CD4-positive, alpha-beta T cell treated with Interleukin-12 subunit alpha and Interleukin-12 subunit beta, for 1 hour (primary cell): ENCODE results near the gene DCTD.

ENCODE experiments used
- DNase-seq: peaks from one replicate; pipeline ENCODE4 v3.0.0-alpha.2; 2020

The DCTD gene

GRCh38 chr4:182917182-182918043, at the start of gene DCTD:
DCTD (minus strand) TSS chr4:182917386; CDS start chr4:182915568, 1,818 bp downstream.
- peak; percentile 83 for DNase-seq

DNA sequence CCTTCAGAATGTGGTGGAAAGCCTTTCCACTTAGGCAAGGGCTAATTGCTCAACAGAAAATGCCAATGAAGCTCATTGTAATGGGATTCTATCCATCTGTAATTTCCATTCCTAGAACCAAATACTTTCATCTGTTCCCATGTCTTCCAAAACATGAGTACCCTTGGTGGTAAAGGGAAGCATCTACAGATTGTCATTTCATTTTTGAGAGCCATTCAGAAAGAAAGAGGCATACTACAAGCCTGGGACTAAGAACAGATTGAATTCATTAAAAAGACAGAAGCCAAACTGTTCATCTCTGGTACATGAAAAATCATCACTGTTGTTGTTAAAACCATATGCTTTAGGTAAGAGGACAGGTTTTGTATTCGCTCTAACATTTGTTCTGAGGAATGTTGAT, 43.6 kb upstream of the DCTD start:
- no peak for DNase-seq

- no peak for DNase-seq
These were observed 43.0 kb upstream of the DCTD start for GRCh38 chr4:182960228-182960627.

DNA sequence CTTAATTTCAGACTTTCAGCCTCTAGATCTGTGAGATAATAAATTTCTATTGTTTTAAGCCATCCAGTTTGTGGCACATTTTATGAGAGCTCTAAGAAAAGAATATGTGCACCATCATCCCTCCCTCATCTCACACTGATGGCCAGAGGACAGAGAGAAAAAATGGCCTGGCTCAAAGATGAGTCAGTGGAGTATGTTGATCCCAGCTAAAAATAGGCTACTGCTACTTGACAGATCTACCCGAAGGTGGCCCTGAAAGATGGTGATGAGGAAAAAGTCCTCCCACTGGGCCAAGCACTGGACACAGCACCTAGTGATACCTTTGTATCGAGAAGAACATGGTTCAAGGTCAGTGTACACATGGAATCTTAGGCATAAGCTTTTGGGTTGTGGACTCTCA, 38.2 kb upstream of the DCTD start:
- no peak for DNase-seq

DNA sequence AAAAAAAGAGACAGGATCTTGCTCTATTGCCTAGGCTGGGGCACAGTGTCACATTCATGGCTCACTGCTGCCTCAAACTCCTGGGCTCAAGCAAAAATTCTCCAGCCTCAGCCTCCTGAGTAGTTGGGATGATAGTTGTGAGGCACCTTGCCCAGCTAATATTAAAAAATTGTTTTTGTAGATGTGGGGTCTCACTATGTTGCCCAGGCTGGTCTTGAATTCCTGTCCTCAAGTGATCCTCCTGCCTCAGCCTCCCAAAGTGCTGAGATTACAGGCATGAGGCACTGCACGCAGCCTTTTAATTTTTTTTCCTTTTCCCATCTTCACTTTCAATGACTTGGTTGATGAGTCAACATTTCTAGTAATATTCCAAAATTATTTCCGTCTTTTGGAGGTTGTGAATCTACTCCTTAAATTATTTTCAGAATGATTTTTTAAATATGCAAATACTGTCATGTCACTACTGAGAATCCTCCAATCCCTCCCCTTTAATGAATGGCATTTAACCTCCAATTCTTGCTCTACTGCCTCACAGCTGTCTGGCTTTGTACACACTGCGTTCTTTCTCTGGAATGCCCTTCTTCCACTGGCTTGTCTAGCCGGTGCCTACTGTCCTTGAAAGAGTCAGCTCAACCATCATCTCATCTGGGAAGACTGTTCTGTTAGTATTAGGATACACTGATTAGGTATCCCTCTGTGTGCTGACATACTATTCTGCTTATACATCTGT, 27.5 kb upstream of the DCTD start:
- no peak for DNase-seq

GRCh38 chr4:182939680-182940079, 22.5 kb upstream of the DCTD start:
- no peak for DNase-seq

DNA sequence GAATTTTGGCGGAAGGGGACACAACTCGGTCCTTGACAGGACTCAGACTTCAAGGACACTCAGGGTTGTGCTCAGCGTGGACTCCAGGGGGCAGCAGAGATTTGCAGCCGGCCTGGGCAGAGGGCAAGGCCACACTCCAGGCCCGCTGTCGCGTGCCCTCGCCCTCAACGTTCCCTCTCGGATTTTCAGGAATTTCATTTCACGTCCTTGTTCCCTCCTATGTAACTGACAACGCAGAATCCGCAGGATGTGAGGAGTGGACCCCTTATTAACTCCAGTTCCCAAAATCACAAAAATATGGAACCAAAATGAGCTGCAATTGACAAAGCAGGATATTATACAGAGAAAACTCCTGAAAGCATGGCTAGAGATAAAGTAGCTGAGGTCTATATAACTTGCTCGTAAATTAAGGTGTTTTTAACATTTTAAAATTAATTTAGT, 21.0 kb upstream of the DCTD start:
- peak; percentile 69 for DNase-seq

DNA sequence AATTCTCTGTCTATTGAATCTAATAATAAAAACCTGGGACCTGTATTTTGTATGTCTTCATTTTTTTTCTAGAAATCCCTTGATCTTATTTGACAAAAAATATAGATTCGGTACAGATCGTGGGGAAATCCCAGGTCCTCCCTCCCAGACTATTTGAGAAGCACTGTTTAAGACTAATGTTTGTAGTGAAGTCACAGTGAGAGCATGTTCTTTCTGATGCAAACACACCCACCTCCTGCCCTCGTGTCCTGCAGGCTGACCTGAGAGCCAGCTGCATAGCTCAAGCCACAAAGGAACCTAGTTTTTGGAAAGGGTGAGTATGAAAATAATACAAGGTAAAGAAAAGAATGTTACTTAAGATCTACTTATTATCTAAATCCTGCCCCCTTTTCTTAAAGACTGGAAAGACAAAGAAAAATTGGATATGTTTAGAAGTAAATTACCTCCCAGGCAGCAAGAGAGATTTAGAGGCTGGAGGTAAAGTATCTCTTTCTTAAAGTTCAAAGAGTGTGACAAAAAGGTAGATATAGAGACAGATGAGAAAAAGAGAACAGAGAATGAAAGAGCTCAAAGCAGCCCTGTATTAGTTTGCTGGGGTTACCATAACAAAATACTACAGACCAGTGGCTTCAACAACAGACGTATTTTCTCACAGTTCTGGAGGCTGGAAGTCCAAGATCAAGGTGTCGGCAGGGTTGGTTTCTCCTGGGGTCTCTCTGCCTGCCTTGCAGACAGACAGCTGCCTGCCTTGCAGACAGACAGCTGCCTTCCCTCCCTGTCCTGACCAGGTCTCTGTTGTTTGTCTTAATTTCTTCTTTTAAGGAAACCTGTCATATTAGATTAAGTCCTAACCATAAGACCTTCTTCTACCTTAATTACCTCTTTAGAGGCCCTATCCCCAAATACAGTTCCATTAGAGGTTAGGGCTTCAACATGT, 20.4 kb upstream of the DCTD start:
- no peak for DNase-seq

DNA sequence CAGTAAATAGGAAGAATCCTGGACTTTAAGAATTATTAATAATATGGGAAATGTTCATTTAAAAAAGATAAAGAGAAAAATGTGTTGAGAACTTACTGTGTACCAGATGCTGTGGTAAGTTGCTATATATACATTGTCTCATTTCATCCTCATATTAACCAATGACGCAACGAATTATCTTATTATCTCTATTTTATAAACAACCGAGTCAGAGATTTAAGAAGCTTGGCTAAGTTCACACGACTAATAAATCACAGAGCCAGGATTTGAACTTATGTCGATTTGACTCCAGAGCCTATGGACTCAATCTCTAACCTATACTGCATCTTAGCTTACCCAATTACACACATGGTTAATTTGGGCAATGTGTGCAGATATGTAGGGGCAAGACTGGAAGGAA, 15.5 kb upstream of the DCTD start:
- no peak for DNase-seq

GRCh38 chr4:182931691-182932345, 14.6 kb upstream of the DCTD start:
- no peak for DNase-seq

- DNase-seq = no peak
These were observed 13.7 kb upstream of the DCTD start for GRCh38 chr4:182930889-182931288.

GRCh38 chr4:182929296-182929695, 12.1 kb upstream of the DCTD start:
- no peak for DNase-seq

GRCh38 chr4:182928061-182928460, 10.9 kb upstream of the DCTD start:
- DNase-seq = no peak

GRCh38 chr4:182927505-182927904, 10.3 kb upstream of the DCTD start:
- DNase-seq = no peak

GRCh38 chr4:182925855-182926254, 8.7 kb upstream of the DCTD start:
- no peak for DNase-seq

- peak; percentile 77 for DNase-seq
These were observed 8.1 kb upstream of the DCTD start for GRCh38 chr4:182925298-182925757.

DNA sequence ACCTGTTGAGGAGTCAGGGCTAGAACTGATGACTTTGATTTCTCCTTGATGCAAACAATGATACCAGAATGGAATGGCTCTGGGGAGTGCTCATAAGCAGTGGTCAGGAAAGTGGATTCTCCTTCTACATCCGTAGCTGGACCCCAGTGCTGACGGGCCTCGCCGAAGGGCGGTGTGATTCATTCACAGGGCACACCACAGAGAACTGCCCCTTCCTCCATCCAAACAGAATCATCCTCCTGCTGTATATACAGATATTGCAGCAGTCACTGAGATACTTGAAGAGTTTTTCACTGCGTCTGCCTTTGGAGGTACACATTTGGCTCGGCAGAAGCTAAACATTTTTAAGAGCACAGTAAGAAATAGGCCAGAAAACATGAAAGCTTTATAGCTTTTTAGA, 7.3 kb upstream of the DCTD start:
- DNase-seq = no peak

- DNase-seq = no peak
These were observed 6.7 kb upstream of the DCTD start for GRCh38 chr4:182923796-182924340.

DNA sequence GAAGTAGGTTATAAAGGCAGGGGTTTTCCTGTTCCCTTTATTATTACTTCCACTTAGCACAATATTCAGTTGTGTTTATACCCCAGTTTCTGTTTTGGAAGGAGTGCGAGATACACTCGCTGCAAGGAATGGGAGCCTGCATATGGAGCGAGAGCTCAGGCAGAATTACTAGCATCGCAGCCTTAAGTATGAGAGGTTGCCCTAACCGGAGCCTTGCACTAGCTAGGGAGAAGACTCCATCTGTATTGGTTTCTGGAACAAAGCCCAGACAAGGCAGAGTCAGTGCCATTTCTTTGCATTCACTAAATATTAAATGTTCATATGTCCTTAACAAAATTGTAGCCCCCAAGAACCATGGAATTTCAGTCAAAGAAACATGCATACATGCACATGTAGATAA, 6.2 kb upstream of the DCTD start:
- DNase-seq = no peak

GRCh38 chr4:182922501-182923284, 5.5 kb upstream of the DCTD start:
- no peak for DNase-seq

GRCh38 chr4:182921608-182922007, 4.4 kb upstream of the DCTD start:
- no peak for DNase-seq
